GM21529 (cell line): ENCODE data around the gene LLGL2.

Experiments used
- ATAC-seq: cut with Tn5 transposase; IDR thresholded peaks from one replicate; pipeline ENCODE4 v1.9.1; 2021; ENCODE audit not compliant: unreplicated experiment

Gene LLGL2

DNA sequence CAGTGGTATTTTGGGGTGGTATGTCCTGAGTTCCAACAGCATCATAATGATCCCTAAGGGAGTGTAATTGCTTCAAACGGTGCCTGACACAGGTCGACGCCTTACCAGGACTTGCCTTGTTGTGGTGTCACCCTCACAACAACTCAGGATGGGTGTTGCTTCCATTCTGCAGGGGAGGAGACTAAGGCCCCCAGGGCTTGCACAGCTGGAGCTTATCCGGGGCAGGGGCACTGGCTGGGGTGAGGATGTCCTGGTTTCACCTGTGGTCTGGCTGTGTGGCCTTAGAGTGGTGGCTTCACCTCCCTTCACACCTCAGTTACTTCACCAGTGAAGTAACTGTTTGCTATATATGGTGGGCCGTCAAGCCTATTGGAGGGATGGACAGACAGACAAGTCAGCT is 23.3 kb downstream of the LLGL2 start:
- ATAC-seq: no peak

GRCh38 chr17:75549246-75550138 is 24.0 kb downstream of the LLGL2 start:
- no peak for ATAC-seq

GRCh38 chr17:75550139-75550465 is 24.6 kb downstream of the LLGL2 start:
- ATAC-seq: no peak

GRCh38 chr17:75551266-75551665 is 25.8 kb downstream of the LLGL2 start:
- no peak for ATAC-seq

DNA sequence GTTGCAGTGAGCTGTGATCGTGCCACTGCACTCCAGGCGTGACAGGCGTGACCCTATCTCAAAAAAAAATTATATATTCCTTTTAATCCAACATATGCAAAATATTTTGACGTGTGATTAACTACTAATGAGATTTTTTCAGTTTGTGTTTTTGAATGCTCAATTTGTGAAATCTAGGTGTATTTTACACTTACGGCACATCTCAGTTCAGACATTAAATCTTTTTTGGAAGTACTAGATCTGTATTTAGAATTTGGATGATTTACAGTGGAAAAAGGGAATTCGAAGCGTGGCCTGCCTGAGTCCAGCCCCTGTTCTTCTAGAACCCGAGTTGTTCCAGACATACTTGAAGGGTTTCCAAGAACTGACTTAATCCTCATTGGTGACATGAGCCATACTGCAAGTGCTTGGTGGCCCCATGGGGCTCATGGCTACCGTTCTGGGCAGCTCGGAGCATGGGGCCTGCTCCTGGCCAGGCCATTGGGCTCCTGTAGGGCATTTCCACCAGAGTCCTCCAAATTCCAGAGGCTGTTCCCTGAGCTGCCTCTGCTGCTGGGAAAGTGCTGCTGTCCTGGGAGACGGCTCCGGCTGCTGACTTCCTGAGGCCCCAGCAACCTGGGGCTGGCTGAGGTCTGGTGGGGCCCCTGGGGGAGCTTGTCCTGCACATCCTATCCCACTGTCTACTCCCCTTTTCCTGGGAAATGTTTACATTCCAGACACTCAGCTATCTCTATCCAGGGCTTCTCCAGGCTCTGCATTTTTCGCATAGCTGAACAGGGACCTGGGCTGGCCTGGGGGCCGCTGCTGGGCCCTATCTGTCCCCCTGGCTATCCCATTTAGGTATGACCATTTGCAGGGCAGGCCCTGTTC is 27.2 kb downstream of the LLGL2 start:
- ATAC-seq: no peak

GRCh38 chr17:75553295-75554110 is 28.0 kb downstream of the LLGL2 start:
- ATAC-seq: no peak

DNA sequence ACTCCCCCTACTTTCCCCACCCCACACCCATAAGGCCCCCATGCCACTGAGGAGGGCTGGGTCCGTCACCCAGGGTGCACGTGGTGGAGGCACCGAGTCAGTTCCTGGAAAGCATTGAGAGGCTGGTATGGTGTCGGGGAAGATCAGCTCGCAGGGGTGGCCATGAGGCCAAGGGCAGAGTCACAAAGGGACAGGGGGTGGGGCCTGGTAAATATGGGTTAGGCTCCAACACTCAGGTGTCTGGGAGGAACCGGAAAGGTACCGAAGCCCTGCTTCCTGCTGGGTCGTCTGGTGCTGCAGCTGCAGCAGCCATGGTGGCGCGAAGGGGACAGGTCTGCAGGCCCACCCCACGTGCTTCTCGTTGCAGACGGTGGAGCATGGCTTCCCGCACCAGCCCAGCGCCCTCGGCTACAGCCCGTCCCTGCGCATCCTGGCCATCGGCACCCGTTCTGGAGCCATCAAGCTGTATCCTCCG is 30.2 kb downstream of the LLGL2 start:
- ATAC-seq: no peak

- ATAC-seq: no peak
These were observed 31.8 kb downstream of the LLGL2 start for GRCh38 chr17:75557075-75557851.

GRCh38 chr17:75557852-75558665 is 32.6 kb downstream of the LLGL2 start:
- ATAC-seq: no peak

DNA sequence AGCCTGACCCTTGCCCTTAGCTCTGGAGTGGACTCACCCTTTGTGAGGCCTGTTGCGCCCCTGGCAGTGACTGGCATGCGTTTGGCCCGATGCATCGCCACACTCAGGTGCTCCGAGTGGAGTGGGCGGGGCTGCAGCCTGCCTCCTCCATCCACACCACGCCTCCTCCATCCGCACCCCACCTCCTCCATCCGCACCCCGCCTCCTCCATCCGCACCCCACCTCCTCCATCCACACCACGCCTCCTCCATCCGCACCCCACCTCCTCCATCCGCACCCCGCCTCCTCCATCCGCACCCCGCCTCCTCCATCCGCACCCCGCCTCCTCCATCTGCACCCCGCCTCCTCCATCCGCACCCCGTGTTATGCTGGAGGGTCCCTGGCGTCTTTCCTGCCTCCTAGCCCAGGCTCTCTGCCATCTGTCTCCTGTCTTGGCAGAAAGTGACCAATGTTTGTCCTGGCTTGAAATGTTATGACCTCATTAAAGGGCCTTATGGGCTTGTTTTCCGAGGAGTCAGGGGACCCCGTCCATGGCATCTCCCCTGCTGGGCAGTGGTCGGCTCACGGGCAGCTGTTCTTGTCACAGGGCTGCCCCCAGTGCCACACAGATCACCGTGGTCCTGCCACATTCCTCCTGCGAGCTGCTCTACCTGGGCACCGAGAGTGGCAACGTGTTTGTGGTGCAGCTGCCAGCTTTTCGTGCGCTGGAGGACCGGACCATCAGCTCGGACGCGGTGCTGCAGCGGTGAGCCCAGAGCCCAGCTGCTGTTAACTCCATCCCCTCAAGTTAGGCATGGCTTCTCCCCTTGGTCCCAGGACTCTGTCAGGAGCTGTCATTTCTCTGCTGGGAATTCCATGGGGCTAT is 33.4 kb downstream of the LLGL2 start:
- no peak for ATAC-seq

DNA sequence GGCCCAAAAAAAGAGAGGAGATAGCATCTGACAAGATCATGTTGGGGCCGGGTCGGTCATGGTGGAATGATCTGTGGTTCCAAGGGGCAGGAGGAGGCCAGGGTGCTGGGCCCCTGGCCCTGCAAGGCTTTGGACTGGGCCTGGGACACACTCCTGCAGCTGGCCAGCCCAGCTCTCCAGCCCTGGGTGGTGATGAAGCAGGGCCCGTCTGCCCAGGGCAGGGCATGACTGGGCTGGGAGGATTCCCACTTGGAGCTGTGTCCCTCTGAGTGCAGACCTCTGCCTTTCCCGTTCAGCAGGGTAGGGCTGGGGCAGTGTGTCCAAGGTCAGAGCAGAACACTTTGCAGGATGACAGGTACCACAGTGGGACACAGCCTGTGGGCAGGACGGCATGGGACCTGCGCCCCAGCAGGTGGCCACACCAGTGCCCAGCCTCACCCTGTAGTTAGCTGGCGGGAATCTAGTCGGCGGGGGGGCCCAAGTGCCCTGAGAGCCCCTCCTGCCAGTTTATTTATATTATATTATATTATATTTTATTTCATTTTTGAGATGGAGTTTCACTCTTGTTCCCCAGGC is 34.5 kb downstream of the LLGL2 start:
- no peak for ATAC-seq

GRCh38 chr17:75561927-75562603 is 36.6 kb downstream of the LLGL2 start:
- no peak for ATAC-seq

DNA sequence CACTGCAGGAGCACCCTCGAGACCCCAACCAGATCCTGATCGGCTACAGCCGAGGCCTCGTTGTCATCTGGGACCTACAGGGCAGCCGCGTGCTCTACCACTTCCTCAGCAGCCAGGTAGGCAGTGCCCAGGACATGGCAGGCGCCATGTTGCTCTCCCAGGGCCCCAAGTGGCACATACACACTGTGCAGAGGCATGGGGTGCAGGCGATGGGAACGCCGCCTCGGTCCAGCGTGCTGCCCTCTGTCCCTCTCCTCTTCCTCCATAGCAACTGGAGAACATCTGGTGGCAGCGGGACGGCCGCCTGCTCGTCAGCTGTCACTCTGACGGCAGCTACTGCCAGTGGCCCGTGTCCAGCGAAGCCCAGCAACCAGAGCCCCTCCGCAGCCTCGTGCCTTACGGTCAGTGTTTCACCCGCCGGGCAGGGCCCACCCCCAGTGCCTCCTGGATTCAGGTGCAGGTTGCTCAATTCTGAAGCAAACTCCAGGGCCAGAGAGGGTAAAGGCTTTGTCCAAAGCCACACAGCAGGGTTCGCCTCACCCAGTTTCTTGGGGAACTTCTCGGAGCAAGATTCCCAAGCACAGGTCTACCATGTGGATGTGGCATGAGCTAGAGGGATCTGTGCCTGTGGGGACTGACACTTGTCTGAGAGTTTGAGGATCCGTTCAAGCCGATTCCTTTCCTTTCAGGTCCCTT is 37.7 kb downstream of the LLGL2 start:
- no peak for ATAC-seq

GRCh38 chr17:75564195-75564594 is 38.7 kb downstream of the LLGL2 start:
- no peak for ATAC-seq

DNA sequence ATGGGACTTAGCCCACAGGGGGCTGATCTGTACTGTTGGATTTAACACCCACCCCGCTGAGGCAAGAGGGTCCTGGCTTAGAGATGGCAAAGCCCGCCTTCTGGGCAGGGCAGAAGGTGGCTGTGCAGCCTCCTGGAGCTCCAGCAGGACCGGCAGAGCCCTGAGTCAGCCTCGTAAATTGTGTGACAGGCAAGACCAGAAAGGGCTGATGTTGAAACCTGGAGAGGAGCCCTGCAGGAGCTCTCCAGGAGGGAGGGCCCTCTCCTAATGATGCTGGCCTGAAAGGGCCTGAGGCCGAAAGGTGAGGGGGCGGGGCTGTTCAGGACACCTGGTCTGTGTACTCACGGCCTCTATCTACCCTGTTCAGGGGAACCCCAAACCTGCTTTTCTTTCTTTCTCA is 39.6 kb downstream of the LLGL2 start:
- no peak for ATAC-seq

DNA sequence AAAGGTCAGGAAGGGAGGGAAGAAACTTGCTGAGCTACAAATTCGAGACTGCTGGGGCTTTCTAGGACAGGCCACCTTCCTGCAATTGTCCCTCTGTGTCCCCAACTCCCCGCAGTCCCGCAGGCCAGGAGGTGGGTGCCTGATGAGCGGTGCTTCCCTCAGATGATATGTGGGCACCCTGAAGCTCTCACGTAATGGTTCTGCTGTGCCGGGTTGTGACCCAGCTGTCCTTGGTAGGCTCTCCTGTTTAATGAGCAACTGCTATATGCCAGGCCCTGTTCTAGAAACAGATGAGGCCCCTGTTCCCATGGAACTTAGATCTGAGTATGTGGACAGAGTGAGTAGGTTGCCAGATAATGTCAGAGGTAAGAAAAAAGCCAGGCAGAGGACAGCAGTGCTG is 40.1 kb downstream of the LLGL2 start:
- no peak for ATAC-seq

- ATAC-seq: no peak
These were observed 40.9 kb downstream of the LLGL2 start for GRCh38 chr17:75566416-75566815.
